ENCODE measurements around the gene DRC7. TPM values are rescaled to one million over a fixed set of nuclear protein-coding genes. Genes with fewer than 3 reads are reported as not detected.

The DRC7 gene
- total and polyA plus RNA-seq, 9 donors, result 0.06 to 0.40 (median 0.16) TPM; not detected in 3

DNA sequence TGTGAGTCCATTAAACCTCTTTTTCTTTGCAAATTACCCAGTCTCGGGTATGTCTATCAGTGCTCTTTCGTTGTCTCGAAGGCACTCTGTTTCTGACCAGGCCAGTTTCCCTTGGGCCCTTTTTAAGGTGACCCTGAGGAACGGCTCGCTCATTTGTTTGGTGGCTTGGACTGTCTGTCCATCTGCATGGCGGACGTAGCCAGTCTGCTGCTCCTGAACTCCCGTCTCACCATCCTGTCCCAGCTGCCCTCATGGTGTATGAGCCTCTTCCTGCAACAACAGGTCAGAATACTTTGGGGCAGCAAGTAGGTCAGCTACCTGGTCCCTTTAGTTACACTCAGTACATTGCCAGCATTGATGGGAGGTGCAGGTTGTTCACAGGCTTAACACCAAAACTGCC lies 19.0 kb downstream of the DRC7 start:
- 81% methylated on average over 8 of the region's 8 CpGs for WGBS (ENCODE audit: insufficient coverage)
- no peaks in the 10 kb centered on the region for H3K4me1 ChIP-seq (ENCODE audit: control insufficient read depth, insufficient read depth, low read length)
- no peak for DNase-seq
- peaks cover 7% of the 10 kb centered on the region for H3K27me3 ChIP-seq (ENCODE audit: control insufficient read depth, insufficient read depth, low read length)
- H3K36me3 ChIP-seq (ENCODE audit: control insufficient read depth, insufficient read depth, low read length), result no peaks in the 10 kb centered on the region
- H3K27ac ChIP-seq (ENCODE audit: low read length), result no peak overlapping the region
- H3K9me3 ChIP-seq (replicated peaks; ENCODE audit: control insufficient read depth, low read depth, low read length), result no peaks in the 10 kb centered on the region
- H3K4me3 ChIP-seq (ENCODE audit: low read length), result no peak overlapping the region

DNA sequence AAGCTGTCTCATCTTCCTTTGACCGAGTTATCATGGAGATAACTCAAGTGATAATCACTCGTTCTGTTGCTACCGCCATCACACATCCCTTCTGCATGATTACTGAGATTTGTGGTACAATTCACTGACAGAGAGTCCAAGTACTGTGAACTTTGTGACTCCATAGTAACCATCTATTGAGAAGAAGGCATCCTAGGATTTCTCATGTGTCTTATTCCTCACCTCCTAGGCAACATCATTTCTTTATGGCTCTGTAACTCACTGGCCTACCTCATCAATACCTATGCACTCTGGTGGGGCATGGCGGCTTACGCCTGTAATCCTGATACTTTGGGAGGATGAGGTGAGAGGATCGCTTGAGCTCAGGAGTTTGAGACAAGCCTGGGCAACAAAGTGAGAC lies 19.4 kb downstream of the DRC7 start:
- peaks cover 7% of the 10 kb centered on the region for H3K27me3 ChIP-seq (ENCODE audit: control insufficient read depth, insufficient read depth, low read length)
- H3K4me1 ChIP-seq (ENCODE audit: control insufficient read depth, insufficient read depth, low read length), result no peaks in the 10 kb centered on the region
- no peaks in the 10 kb centered on the region for H3K36me3 ChIP-seq (ENCODE audit: control insufficient read depth, insufficient read depth, low read length)
- H3K4me3 ChIP-seq (ENCODE audit: low read length), result no peak overlapping the region
- no peaks in the 10 kb centered on the region for H3K9me3 ChIP-seq (replicated peaks; ENCODE audit: control insufficient read depth, low read depth, low read length)
- WGBS (ENCODE audit: insufficient coverage), result 91% methylated on average over 3 of the region's 6 CpGs
- H3K27ac ChIP-seq (ENCODE audit: low read length), result no peak overlapping the region
- DNase-seq, result no peak

DNA sequence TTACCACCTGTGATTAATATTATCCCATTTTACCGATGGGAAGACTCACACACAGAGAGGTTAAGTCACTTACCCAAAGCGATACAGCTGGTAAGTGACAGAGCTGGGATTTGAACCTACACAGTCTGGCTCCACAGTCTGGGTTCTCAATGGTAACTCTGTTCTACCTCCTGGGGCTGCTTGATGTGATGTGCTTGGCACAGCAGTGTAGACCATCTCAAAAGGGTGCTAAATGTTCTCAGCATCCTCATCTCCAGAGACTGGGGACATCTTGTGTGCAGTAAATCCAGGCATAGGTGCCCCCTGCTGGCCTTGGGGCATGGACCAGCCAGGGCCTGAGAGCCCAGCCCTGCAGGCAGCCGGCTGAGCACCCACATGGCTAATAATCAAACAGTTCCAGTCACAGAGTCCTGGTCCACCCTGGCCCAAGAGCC lies 25.6 kb downstream of the DRC7 start:
- H3K27ac ChIP-seq (ENCODE audit: low read length), result no peak overlapping the region
- 57% methylated on average over 3 of the region's 3 CpGs for WGBS (ENCODE audit: insufficient coverage)
- DNase-seq, result peak; percentile 28
- no peaks in the 10 kb centered on the region for H3K36me3 ChIP-seq (ENCODE audit: control insufficient read depth, insufficient read depth, low read length)
- H3K27me3 ChIP-seq (ENCODE audit: control insufficient read depth, insufficient read depth, low read length), result peaks cover 2% of the 10 kb centered on the region
- no peaks in the 10 kb centered on the region for H3K9me3 ChIP-seq (replicated peaks; ENCODE audit: control insufficient read depth, low read depth, low read length)
- no peak overlapping the region for H3K4me3 ChIP-seq (ENCODE audit: low read length)
- no peaks in the 10 kb centered on the region for H3K4me1 ChIP-seq (ENCODE audit: control insufficient read depth, insufficient read depth, low read length)

DNA sequence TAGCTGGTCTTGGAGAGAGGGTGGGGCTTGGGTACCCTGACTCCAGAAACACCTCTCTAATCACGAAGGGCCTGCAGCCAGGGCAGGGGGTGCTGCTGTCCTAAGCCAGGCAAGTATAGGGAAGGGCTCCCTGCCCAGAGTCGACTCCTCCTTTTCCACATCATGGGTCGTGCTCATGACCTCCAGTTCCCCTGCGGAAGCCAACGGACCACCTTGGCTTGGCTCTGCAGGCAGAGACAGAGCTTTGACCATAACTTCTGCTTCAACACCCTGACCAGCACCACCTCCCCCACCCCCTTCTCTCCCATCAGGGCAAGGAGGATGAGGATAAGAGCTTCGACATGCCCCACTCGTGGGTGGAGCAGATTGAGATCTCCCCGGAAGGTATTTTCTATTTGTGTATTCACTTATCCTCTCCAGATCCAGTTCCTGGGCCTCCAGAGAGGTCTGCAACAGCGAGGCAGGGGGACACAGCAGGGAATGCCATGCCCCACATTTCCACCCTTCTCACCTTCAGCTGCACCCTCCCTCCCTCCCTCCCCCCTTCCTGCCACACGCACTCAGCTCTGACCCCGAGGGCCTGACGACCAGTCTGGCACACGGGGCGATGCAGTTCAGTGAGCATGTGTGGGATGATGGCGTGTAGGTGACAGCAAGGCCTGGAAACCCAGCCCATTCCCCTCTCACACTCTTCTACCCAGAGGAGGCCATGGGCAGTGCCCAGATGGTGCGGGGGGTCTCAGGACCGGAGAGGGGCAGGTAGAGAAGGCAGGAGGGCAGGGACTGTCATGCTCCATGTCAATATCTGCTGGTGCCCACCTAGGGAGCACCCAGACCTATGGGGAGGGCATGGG lies 27.0 kb downstream of the DRC7 start:
- Histone ChIP-seq H3K9me3 (replicated peaks; ENCODE audit: control insufficient read depth, low read depth, low read length) (no peaks in the 10 kb centered on the region), H3K4me3 (ENCODE audit: low read length) (no peak overlapping the region), H3K27me3 (ENCODE audit: control insufficient read depth, insufficient read depth, low read length) (peaks cover under 1% of the 10 kb centered on the region), H3K36me3 (ENCODE audit: control insufficient read depth, insufficient read depth, low read length) (no peaks in the 10 kb centered on the region), H3K27ac (ENCODE audit: low read length) (no peak overlapping the region), H3K4me1 (ENCODE audit: control insufficient read depth, insufficient read depth, low read length) (no peaks in the 10 kb centered on the region)
- 87% methylated on average over 6 of the region's 17 CpGs for WGBS (ENCODE audit: insufficient coverage)
- no peak for DNase-seq

DNA sequence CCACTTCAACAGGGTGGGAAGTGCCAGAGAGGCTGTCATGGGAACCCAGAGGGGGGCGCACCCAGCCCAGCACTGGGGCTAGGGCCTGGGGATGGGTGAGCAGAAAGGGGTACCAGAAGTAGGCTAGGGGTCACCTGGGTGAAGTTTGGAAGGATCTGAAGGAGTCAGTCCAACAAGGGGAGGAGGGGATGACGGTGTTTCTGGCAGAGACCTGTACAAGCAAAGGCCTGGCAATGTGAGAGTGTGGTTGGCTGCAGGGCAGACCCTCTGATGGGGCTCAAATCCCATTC lies 27.5 kb downstream of the DRC7 start:
- H3K36me3 ChIP-seq (ENCODE audit: control insufficient read depth, insufficient read depth, low read length), result no peaks in the 10 kb centered on the region
- H3K27me3 ChIP-seq (ENCODE audit: control insufficient read depth, insufficient read depth, low read length), result no peaks in the 10 kb centered on the region
- H3K9me3 ChIP-seq (replicated peaks; ENCODE audit: control insufficient read depth, low read depth, low read length), result no peaks in the 10 kb centered on the region
- WGBS (ENCODE audit: insufficient coverage), result 89% methylated on average over 2 of the region's 2 CpGs
- no peak overlapping the region for H3K4me3 ChIP-seq (ENCODE audit: low read length)
- H3K4me1 ChIP-seq (ENCODE audit: control insufficient read depth, insufficient read depth, low read length), result no peaks in the 10 kb centered on the region
- DNase-seq, result no peak
- no peak overlapping the region for H3K27ac ChIP-seq (ENCODE audit: low read length)

DNA sequence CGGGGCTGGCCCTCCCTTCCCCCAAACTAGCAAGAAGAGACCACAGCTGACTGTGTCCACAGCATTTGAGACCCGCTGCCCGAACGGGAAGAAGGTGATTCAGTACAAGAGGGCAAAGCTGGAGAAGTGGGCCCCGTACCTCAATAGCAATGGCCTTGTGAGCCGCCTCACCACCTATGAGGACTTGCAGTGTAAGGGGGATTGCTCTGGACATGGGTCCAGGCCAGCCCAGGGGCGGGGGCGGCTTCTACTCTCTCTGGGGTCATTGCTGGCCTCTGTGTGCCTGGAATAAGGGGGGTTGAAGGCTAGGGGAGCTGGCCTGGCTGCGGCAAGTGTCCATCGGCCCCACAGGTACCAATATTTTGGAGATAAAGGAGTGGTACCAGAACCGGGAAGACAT lies 28.0 kb downstream of the DRC7 start:
- Histone ChIP-seq H3K27me3 (ENCODE audit: control insufficient read depth, insufficient read depth, low read length) (no peaks in the 10 kb centered on the region), H3K36me3 (ENCODE audit: control insufficient read depth, insufficient read depth, low read length) (no peaks in the 10 kb centered on the region), H3K4me1 (ENCODE audit: control insufficient read depth, insufficient read depth, low read length) (no peaks in the 10 kb centered on the region), H3K4me3 (ENCODE audit: low read length) (no peak overlapping the region), H3K27ac (ENCODE audit: low read length) (no peak overlapping the region), H3K9me3 (replicated peaks; ENCODE audit: control insufficient read depth, low read depth, low read length) (no peaks in the 10 kb centered on the region)
- 74% methylated on average over 3 of the region's 11 CpGs for WGBS (ENCODE audit: insufficient coverage)
- DNase-seq, result no peak

DNA sequence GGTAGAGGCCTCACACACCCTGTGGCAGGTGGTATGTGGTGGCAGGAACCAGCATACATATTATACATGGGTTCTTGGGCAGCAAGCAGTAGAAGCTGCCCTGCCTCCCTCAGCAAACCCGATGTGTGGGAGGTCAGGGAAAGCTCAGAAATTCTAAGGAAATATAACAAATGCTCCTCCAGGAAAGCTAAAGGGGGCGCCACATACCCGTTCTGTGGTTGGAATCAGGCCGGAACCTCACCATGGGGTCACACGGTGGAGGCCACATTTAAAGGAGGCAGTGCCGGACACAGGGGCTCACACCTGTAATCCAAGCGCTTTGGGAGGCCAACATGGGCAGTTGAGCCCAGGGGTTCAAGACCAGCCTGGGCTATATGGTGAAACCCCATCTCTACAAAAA lies 28.6 kb downstream of the DRC7 start:
- no peaks in the 10 kb centered on the region for H3K36me3 ChIP-seq (ENCODE audit: control insufficient read depth, insufficient read depth, low read length)
- H3K27ac ChIP-seq (ENCODE audit: low read length), result no peak overlapping the region
- 50% methylated on average over 4 of the region's 7 CpGs for WGBS (ENCODE audit: insufficient coverage)
- H3K27me3 ChIP-seq (ENCODE audit: control insufficient read depth, insufficient read depth, low read length), result no peaks in the 10 kb centered on the region
- no peaks in the 10 kb centered on the region for H3K4me1 ChIP-seq (ENCODE audit: control insufficient read depth, insufficient read depth, low read length)
- no peak for DNase-seq
- H3K4me3 ChIP-seq (ENCODE audit: low read length), result no peak overlapping the region
- H3K9me3 ChIP-seq (replicated peaks; ENCODE audit: control insufficient read depth, low read depth, low read length), result no peaks in the 10 kb centered on the region

DNA sequence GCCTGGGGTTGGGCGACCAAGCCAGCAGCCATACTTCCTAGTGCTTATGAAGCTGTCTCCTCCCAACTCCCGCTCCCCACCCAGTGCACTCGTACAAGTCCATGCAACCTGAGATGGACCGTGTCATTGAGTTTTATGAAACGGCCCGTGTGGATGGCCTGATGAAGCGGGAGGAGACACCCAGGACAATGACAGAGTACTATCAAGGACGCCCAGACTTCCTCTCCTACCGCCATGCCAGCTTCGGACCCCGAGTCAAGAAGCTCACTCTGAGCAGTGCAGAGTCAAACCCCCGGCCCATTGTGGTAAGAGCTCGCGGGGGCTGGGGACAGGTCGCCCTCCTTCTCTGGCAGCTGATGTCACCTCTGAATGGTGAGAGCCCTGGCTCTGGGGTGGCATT lies 29.9 kb downstream of the DRC7 start:
- Histone ChIP-seq H3K4me1 (ENCODE audit: control insufficient read depth, insufficient read depth, low read length) (no peaks in the 10 kb centered on the region), H3K27ac (ENCODE audit: low read length) (no peak overlapping the region), H3K36me3 (ENCODE audit: control insufficient read depth, insufficient read depth, low read length) (no peaks in the 10 kb centered on the region), H3K4me3 (ENCODE audit: low read length) (no peak overlapping the region), H3K27me3 (ENCODE audit: control insufficient read depth, insufficient read depth, low read length) (no peaks in the 10 kb centered on the region), H3K9me3 (replicated peaks; ENCODE audit: control insufficient read depth, low read depth, low read length) (no peaks in the 10 kb centered on the region)
- DNase-seq, result no peak
- WGBS (ENCODE audit: insufficient coverage), result 65% methylated on average over 7 of the region's 15 CpGs

DNA sequence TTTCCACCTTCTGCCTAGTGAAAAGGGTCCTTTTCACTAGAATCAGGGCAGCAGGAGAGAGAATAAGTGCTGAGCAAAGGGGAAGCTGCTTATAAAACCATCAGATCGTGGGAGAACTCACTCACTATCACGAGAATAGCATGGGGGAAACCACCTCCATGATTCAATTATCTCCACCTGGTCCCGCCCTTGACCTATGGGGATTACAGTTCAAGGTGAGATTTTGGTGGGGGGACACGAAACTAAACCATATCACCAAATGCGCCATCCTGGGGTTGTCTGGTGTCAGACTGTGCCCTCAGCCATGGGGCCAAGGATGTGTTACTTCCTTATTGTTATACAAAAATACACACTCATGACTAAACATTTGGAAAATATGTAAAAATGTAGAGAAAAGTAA lies 30.5 kb downstream of the DRC7 start:
- Histone ChIP-seq H3K4me1 (ENCODE audit: control insufficient read depth, insufficient read depth, low read length) (no peaks in the 10 kb centered on the region), H3K36me3 (ENCODE audit: control insufficient read depth, insufficient read depth, low read length) (no peaks in the 10 kb centered on the region), H3K27ac (ENCODE audit: low read length) (no peak overlapping the region), H3K9me3 (replicated peaks; ENCODE audit: control insufficient read depth, low read depth, low read length) (no peaks in the 10 kb centered on the region), H3K27me3 (ENCODE audit: control insufficient read depth, insufficient read depth, low read length) (no peaks in the 10 kb centered on the region), H3K4me3 (ENCODE audit: low read length) (no peak overlapping the region)
- no peak for DNase-seq
- no CpG with 5 or more reads among the region's 5 CpGs for WGBS (ENCODE audit: insufficient coverage)

DNA sequence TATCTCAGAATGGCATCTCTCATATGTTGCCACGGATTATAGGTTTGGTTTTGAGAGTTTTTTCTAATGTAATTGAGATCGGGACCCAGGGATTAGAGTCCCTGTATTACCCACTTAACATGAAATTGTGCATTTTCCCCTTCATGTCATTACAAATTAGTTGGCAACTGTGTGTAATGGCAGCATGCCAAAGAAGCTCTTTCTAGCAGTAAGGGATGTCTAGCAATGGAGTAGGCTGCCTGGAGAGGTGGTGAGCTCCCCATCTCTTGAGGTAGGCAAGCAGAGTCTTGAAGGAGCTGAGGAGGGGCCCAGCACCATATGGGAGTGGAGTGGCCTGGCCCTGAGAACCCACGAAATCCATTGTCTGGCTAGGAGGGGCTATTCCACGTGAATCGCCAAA lies 30.9 kb downstream of the DRC7 start:
- H3K27ac ChIP-seq (ENCODE audit: low read length), result no peak overlapping the region
- WGBS (ENCODE audit: insufficient coverage), result 91% methylated on average over 3 of the region's 5 CpGs
- H3K36me3 ChIP-seq (ENCODE audit: control insufficient read depth, insufficient read depth, low read length), result no peaks in the 10 kb centered on the region

DNA sequence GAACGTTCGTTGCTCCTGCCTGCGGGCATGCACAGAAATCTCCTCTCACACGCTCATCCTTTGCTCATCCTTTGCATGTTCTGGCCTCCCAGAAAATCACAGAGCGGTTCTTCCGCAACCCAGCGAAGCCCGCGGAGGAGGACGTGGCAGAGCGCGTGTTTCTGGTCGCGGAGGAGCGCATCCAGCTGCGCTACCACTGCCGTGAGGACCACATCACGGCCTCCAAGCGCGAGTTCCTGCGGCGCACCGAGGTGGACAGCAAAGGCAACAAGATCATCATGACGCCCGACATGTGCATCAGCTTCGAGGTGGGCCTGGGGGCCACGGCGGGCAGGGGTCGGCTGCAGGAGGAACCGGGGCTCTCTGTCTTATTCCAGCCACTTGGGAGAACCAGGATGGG lies 31.4 kb downstream of the DRC7 start:
- H3K4me1 ChIP-seq (ENCODE audit: control insufficient read depth, insufficient read depth, low read length), result no peaks in the 10 kb centered on the region
- WGBS (ENCODE audit: insufficient coverage), result 91% methylated on average over 30 of the region's 30 CpGs
- H3K9me3 ChIP-seq (replicated peaks; ENCODE audit: control insufficient read depth, low read depth, low read length), result no peaks in the 10 kb centered on the region
- H3K27ac ChIP-seq (ENCODE audit: low read length), result no peak overlapping the region
- H3K36me3 ChIP-seq (ENCODE audit: control insufficient read depth, insufficient read depth, low read length), result no peaks in the 10 kb centered on the region
- no peak overlapping the region for H3K4me3 ChIP-seq (ENCODE audit: low read length)
- H3K27me3 ChIP-seq (ENCODE audit: control insufficient read depth, insufficient read depth, low read length), result no peaks in the 10 kb centered on the region
- no peak for DNase-seq

More for the DNA sequence above, 30.9 kb downstream of the DRC7 start:
- H3K27me3 ChIP-seq (ENCODE audit: control insufficient read depth, insufficient read depth, low read length), result no peaks in the 10 kb centered on the region
- H3K4me1 ChIP-seq (ENCODE audit: control insufficient read depth, insufficient read depth, low read length), result no peaks in the 10 kb centered on the region
- no peaks in the 10 kb centered on the region for H3K9me3 ChIP-seq (replicated peaks; ENCODE audit: control insufficient read depth, low read depth, low read length)
- H3K4me3 ChIP-seq (ENCODE audit: low read length), result no peak overlapping the region
- DNase-seq, result no peak

All from muscle of leg (tissue), 11 donors.